Endothelial cell (in vitro differentiated cells): Measurements from ENCODE around the gene FAU. TPM values are rescaled to one million over a fixed set of nuclear protein-coding genes. Genes with fewer than 3 reads are reported as not detected.

Source experiments
- DNase-seq: peaks from one replicate; pipeline ENCODE4 v3.0.0; 2021; ENCODE audit warnings: low spot score
- H3K27ac Mint-ChIP-seq: one replicate; pipeline ENCODE4 v1.8.0; 2021; ENCODE audit warnings: mixed read lengths, inconsistent platforms; ENCODE audit not compliant: unreplicated experiment
- H3K27me3 Mint-ChIP-seq: one replicate; pipeline ENCODE4 v1.8.0; 2021; ENCODE audit warnings: mild to moderate bottlenecking, moderate library complexity, mixed read lengths, inconsistent platforms; ENCODE audit not compliant: unreplicated experiment
- H3K36me3 Mint-ChIP-seq: one replicate; pipeline ENCODE4 v1.8.0; 2021; ENCODE audit warnings: mild to moderate bottlenecking, low read depth, mixed read lengths, inconsistent platforms; ENCODE audit not compliant: unreplicated experiment
- H3K4me1 Mint-ChIP-seq: one replicate; pipeline ENCODE4 v1.8.0; 2021; ENCODE audit warnings: mild to moderate bottlenecking, mixed read lengths, inconsistent platforms; ENCODE audit not compliant: unreplicated experiment
- H3K4me3 Mint-ChIP-seq: one replicate; pipeline ENCODE4 v1.8.0; 2021; ENCODE audit warnings: mild to moderate bottlenecking, mixed read lengths, inconsistent platforms; ENCODE audit not compliant: unreplicated experiment
- H3K9me3 Mint-ChIP-seq: one replicate; pipeline ENCODE4 v1.8.0; 2021; ENCODE audit warnings: mixed read lengths, inconsistent platforms; ENCODE audit not compliant: unreplicated experiment
- CTCF ChIP-seq: fragments of 200-600 bp; sonication (generic); IDR thresholded peaks from one replicate; pipeline ENCODE4 v1.5.0; 2021; ENCODE audit warnings: antibody characterized with exemption; ENCODE audit not compliant: unreplicated experiment
- long read RNA-seq: library from polyadenylated mRNA; unstranded; transcript quantifications from one replicate; pipeline ENCODE4 v2.0.0, GENCODE V29; 2020; ENCODE audit not compliant: unreplicated experiment
- total RNA-seq: library from RNA; stranded (reverse); fragmentation: NEBNext Ultra II Directional; extraction: Animal tissue kit (Norgen Biotek cat#: 25700); gene quantifications from one replicate; pipeline ENCODE4 v1.2.1, GENCODE V29; 2021; ENCODE audit not compliant: unreplicated experiment

FAU gene
- 998 TPM for total RNA-seq
- long read RNA-seq, transcript FAU-207 (5 exons, 847 nt), result major isoform, 882 of 935 reads
- long read RNA-seq, transcript FAU-209 (4 exons, 697 nt), result minor isoform, 42 of 935 reads
- long read RNA-seq, partial matches to known transcripts, result 1 of 935 reads
- long read RNA-seq, other reads (novel, unspliced or antisense), result 5 of 935 reads

GRCh38 chr11:65121865-65122696, at the start of gene FAU, which contains the start of gene MRPL49:
Gene FAU (minus strand): TSS chr11:65122134. CDS start chr11:65121813, 321 bp downstream.
Gene MRPL49 (plus strand): TSS chr11:65122321. CDS start chr11:65122347, 26 bp downstream.
- DNase-seq, result peak; percentile 96
- Mint-ChIP-seq H3K4me1 (peaks cover 23% of the 10 kb centered on the region), H3K9me3 (no peaks in the 10 kb centered on the region), H3K27ac (peak within 1 kb of the TSS; percentile 93), H3K36me3 (peaks cover 34% of the 10 kb centered on the region), H3K4me3 (peak within 1 kb of the TSS; percentile 99), H3K27me3 (peaks cover 14% of the 10 kb centered on the region)
- no peak for TF ChIP-seq CTCF

- H3K4me1 Mint-ChIP-seq, result peaks cover 18% of the 10 kb centered on the region
- no peaks in the 10 kb centered on the region for H3K36me3 Mint-ChIP-seq
- no peak for TF ChIP-seq CTCF
- no peak within 1 kb of the TSS for H3K4me3 Mint-ChIP-seq
- no peaks in the 10 kb centered on the region for H3K9me3 Mint-ChIP-seq
- no peak for DNase-seq
- H3K27ac Mint-ChIP-seq, result peak within 1 kb of the TSS; percentile 87
- peaks cover 2% of the 10 kb centered on the region for H3K27me3 Mint-ChIP-seq
Observed at GRCh38 chr11:65170058-65170534, 48.2 kb upstream of the FAU start, which contains the start of gene SPDYC. Gene SPDYC (plus strand): TSS chr11:65170233. CDS start chr11:65171358, 1,125 bp downstream.

- H3K4me1 Mint-ChIP-seq, result peaks cover 18% of the 10 kb centered on the region
- H3K4me3 Mint-ChIP-seq, result no peak overlapping the region
- no peak for DNase-seq
Observed at GRCh38 chr11:65169164-65169641, 47.3 kb upstream of the FAU start.

GRCh38 chr11:65167656-65168055, 45.7 kb upstream of the FAU start:
- no peak for TF ChIP-seq CTCF
- peaks cover 2% of the 10 kb centered on the region for H3K27me3 Mint-ChIP-seq
- H3K36me3 Mint-ChIP-seq, result no peaks in the 10 kb centered on the region
- H3K9me3 Mint-ChIP-seq, result no peaks in the 10 kb centered on the region
- DNase-seq, result no peak
- H3K27ac Mint-ChIP-seq, result no peak overlapping the region
- peaks cover 18% of the 10 kb centered on the region for H3K4me1 Mint-ChIP-seq
- H3K4me3 Mint-ChIP-seq, result no peak overlapping the region

More at GRCh38 chr11:65169164-65169641, 47.3 kb upstream of the FAU start:
- no peaks in the 10 kb centered on the region for H3K36me3 Mint-ChIP-seq
- peak overlapping the region; percentile 87 for H3K27ac Mint-ChIP-seq
- TF ChIP-seq CTCF, result no peak
- H3K27me3 Mint-ChIP-seq, result peaks cover 2% of the 10 kb centered on the region
- H3K9me3 Mint-ChIP-seq, result no peaks in the 10 kb centered on the region
